GM12874 (cell line): Measurements from ENCODE around the gene ADARB2.

Source experiments
- TF ChIP-seq, protein P1 (sequence below): IDR thresholded peaks from 2 replicates; pipeline ENCODE4 v1.5.1; 2011; ENCODE audit warnings: low read depth, mild to moderate bottlenecking, control low read depth, low read length, moderate library complexity; ENCODE audit not compliant: insufficient read depth

Gene ADARB2

GRCh38 chr10:1650542-1651269, 86.6 kb downstream of the ADARB2 start:
- TF ChIP-seq, protein P1, sequence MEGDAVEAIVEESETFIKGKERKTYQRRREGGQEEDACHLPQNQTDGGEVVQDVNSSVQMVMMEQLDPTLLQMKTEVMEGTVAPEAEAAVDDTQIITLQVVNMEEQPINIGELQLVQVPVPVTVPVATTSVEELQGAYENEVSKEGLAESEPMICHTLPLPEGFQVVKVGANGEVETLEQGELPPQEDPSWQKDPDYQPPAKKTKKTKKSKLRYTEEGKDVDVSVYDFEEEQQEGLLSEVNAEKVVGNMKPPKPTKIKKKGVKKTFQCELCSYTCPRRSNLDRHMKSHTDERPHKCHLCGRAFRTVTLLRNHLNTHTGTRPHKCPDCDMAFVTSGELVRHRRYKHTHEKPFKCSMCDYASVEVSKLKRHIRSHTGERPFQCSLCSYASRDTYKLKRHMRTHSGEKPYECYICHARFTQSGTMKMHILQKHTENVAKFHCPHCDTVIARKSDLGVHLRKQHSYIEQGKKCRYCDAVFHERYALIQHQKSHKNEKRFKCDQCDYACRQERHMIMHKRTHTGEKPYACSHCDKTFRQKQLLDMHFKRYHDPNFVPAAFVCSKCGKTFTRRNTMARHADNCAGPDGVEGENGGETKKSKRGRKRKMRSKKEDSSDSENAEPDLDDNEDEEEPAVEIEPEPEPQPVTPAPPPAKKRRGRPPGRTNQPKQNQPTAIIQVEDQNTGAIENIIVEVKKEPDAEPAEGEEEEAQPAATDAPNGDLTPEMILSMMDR: no peak

DNA sequence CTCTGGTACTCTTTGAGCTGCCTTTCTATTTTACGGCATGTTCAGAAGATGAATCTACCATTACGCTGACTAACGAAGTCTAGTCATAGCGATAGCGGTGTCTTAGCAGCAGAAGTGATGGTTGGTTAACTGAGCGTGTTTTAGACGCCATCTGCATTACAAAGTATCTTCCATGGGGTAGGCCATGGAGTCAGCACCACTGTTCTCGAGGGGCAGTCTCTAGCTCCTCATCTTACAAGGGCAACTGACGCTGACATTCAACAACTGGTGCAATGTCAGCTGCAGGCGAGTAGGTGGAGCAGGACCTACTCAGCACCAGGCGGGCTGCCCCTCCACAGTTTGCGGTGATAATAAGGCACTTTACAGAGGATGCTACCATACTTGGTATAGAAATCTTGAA, 88.7 kb downstream of the ADARB2 start:
- TF ChIP-seq, protein P1: no peak

- TF ChIP-seq, protein P1: no peak
Observed at GRCh38 chr10:1646332-1646731, 91.0 kb downstream of the ADARB2 start.

GRCh38 chr10:1645896-1646295, 91.4 kb downstream of the ADARB2 start:
- TF ChIP-seq, protein P1: no peak

- TF ChIP-seq, protein P1: no peak
Observed at GRCh38 chr10:1644191-1644711, 93.1 kb downstream of the ADARB2 start.

GRCh38 chr10:1643908-1644179, 93.5 kb downstream of the ADARB2 start:
- TF ChIP-seq, protein P1: no peak

- TF ChIP-seq, protein P1: no peak
Observed at GRCh38 chr10:1643161-1643907, 94.0 kb downstream of the ADARB2 start.
